ENCODE data around the gene GMNC.
"Not testable (repeated sequence)": the region's sequence is repeated elsewhere in the genome, so short reads cannot be mapped to it uniquely, and the experiment has no call there.

GMNC gene, protein sequence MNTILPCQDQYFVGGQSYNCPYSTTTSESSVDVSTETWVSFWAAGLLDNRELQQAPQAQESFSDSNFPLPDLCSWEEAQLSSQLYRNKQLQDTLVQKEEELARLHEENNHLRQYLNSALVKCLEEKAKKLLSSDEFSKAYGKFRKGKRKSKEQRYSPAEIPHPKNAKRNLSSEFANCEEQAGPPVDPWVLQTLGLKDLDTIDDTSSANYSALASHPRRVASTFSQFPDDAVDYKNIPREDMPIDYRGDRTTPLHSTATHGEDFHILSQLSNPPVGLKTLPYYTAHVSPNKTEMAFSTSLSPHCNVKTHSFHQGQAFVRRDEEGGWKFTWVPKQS

GRCh38 chr3:190862209-190863118 is at the start of gene GMNC:
Gene GMNC, minus strand, starts transcription at chr3:190862694. Its CDS starts 79 bp downstream, at chr3:190862615.
- peaks cover 55% of the 10 kb centered on the region for H3K27me3 ChIP-seq (ENCODE audit: insufficient read depth, low read length)
- peak within 1 kb of the TSS; percentile 87 for H3K4me3 ChIP-seq (ENCODE audit: low read length)
- no peak within 1 kb of the TSS for H3K9ac ChIP-seq (ENCODE audit: low read depth, low read length)
- H3K27ac ChIP-seq (ENCODE audit: low read length) = no peak within 1 kb of the TSS
- H3K4me1 ChIP-seq (ENCODE audit: insufficient read depth, low read length) = peaks cover 10% of the 10 kb centered on the region; the same call in 1 of the 2 replicates
- no peaks in the 10 kb centered on the region for H3K9me3 ChIP-seq (ENCODE audit: insufficient read depth, low read depth, low read length)
- no peaks in the 10 kb centered on the region for H3K36me3 ChIP-seq (ENCODE audit: insufficient read depth, low read depth, low read length)

DNA sequence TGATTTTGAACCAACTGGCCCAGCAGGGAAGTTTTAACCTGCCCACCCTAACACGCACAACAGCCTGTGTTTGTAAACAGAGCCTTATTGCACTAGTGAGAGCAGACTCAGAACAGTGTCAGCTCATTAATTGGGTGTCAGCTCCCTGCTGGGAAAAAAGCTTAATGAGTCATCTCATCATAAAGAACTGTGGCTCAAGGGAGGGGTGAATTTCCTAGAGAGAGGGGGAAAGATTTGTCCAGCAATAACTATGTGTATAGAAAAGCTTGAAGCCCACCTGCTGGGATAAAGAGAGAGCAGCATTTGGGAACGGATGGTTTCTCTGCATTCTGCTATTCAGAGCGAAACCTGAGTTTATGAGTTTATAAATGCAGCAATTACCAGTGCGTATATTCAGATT is 48.9 kb upstream of the GMNC start:
- no peak overlapping the region for H3K9ac ChIP-seq (ENCODE audit: low read depth, low read length)
- H3K27ac ChIP-seq (ENCODE audit: low read length) = no peak overlapping the region

GRCh38 chr3:190909908-190910307 is 47.4 kb upstream of the GMNC start:
- H3K4me3 ChIP-seq (ENCODE audit: low read length) = no peak overlapping the region

More for the DNA sequence above, 48.9 kb upstream of the GMNC start:
- Histone ChIP-seq H3K4me3 (ENCODE audit: low read length) (no peak overlapping the region), H3K9me3 (ENCODE audit: insufficient read depth, low read depth, low read length) (peaks cover 3% of the 10 kb centered on the region; the same call in 1 of the 2 replicates), H3K27me3 (ENCODE audit: insufficient read depth, low read length) (no peaks in the 10 kb centered on the region), H3K4me1 (ENCODE audit: insufficient read depth, low read length) (peaks cover 4% of the 10 kb centered on the region; the same call in 1 of the 2 replicates), H3K36me3 (ENCODE audit: insufficient read depth, low read depth, low read length) (no peaks in the 10 kb centered on the region)

GRCh38 chr3:190903156-190903555 is 40.7 kb upstream of the GMNC start:
- no peaks in the 10 kb centered on the region for H3K4me1 ChIP-seq (ENCODE audit: insufficient read depth, low read length)
- peaks cover 32% of the 10 kb centered on the region for H3K9me3 ChIP-seq (ENCODE audit: insufficient read depth, low read depth, low read length)
- H3K9ac ChIP-seq (ENCODE audit: low read depth, low read length) = no peak overlapping the region
- no peaks in the 10 kb centered on the region for H3K36me3 ChIP-seq (ENCODE audit: insufficient read depth, low read depth, low read length)
- H3K4me3 ChIP-seq (ENCODE audit: low read length) = no peak overlapping the region
- H3K27me3 ChIP-seq (ENCODE audit: insufficient read depth, low read length) = no peaks in the 10 kb centered on the region
- no peak overlapping the region for H3K27ac ChIP-seq (ENCODE audit: low read length)

More at GRCh38 chr3:190909908-190910307, 47.4 kb upstream of the GMNC start:
- Histone ChIP-seq H3K27me3 (ENCODE audit: insufficient read depth, low read length) (no peaks in the 10 kb centered on the region), H3K9me3 (ENCODE audit: insufficient read depth, low read depth, low read length) (peaks cover 13% of the 10 kb centered on the region), H3K36me3 (ENCODE audit: insufficient read depth, low read depth, low read length) (no peaks in the 10 kb centered on the region), H3K4me1 (ENCODE audit: insufficient read depth, low read length) (peaks cover 4% of the 10 kb centered on the region; the same call in 1 of the 2 replicates), H3K27ac (ENCODE audit: low read length) (no peak overlapping the region), H3K9ac (ENCODE audit: low read depth, low read length) (no peak overlapping the region)

GRCh38 chr3:190902292-190902691 is 39.8 kb upstream of the GMNC start:
- H3K4me3 ChIP-seq (ENCODE audit: low read length) = no peak overlapping the region
- no peaks in the 10 kb centered on the region for H3K36me3 ChIP-seq (ENCODE audit: insufficient read depth, low read depth, low read length)
- peaks cover 32% of the 10 kb centered on the region for H3K9me3 ChIP-seq (ENCODE audit: insufficient read depth, low read depth, low read length)
- no peaks in the 10 kb centered on the region for H3K27me3 ChIP-seq (ENCODE audit: insufficient read depth, low read length)
- no peak overlapping the region for H3K9ac ChIP-seq (ENCODE audit: low read depth, low read length)
- H3K4me1 ChIP-seq (ENCODE audit: insufficient read depth, low read length) = no peaks in the 10 kb centered on the region
- no peak overlapping the region for H3K27ac ChIP-seq (ENCODE audit: low read length)

DNA sequence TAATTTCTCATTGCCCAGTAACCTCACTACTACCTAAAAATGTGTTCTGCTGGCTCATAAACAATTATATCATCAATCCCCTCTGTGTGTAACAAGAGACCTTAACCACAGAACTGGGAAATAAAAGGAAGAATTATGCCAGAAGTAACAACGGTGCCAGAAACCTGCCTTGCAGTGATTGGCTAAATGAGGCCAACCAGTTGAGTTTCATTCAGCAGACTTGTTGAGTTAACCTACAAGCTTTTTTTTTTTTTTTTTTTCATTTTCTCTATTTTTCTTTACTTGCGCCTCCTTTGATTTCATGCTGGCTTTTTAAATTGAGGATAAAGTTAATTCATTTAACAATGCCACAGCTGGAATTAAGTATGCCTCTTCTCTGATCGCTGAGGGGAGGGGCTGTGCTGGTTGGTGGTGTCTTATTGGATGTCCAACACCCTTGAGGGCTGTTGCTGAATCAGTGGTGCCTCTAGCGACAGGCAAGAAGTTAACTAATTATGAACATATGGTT is 30.0 kb upstream of the GMNC start:
- Histone ChIP-seq H3K9me3 (ENCODE audit: insufficient read depth, low read depth, low read length) (peaks cover 9% of the 10 kb centered on the region; the same call in 1 of the 2 replicates), H3K4me3 (ENCODE audit: low read length) (no peak overlapping the region), H3K36me3 (ENCODE audit: insufficient read depth, low read depth, low read length) (no peaks in the 10 kb centered on the region), H3K4me1 (ENCODE audit: insufficient read depth, low read length) (no peaks in the 10 kb centered on the region), H3K27ac (ENCODE audit: low read length) (no peak overlapping the region), H3K27me3 (ENCODE audit: insufficient read depth, low read length) (no peaks in the 10 kb centered on the region), H3K9ac (ENCODE audit: low read depth, low read length) (no peak overlapping the region)

DNA sequence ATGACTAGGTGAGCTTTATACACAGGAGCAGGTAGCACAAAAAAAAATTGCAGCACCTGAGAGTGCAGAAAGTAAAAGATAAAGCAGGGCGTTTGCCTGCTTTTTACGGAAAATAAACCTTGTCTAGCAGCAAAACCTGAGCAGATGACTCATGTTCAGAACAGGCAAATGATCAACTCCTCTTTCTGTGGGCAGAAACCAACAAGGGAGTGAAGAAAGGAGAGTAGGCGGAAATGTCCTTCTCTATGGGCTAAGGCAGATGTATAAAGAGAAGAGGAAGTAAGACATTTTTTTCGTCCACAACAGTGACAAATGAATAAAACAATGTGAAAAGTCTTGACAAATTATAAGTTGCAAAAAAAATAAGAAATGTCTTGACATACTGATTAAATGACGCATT is 24.5 kb upstream of the GMNC start:
- no peak overlapping the region for H3K27ac ChIP-seq (ENCODE audit: low read length)
- H3K27me3 ChIP-seq (ENCODE audit: insufficient read depth, low read length) = no peaks in the 10 kb centered on the region
- no peaks in the 10 kb centered on the region for H3K36me3 ChIP-seq (ENCODE audit: insufficient read depth, low read depth, low read length)
- H3K9me3 ChIP-seq (ENCODE audit: insufficient read depth, low read depth, low read length) = no peaks in the 10 kb centered on the region
- H3K9ac ChIP-seq (ENCODE audit: low read depth, low read length) = no peak overlapping the region
- H3K4me1 ChIP-seq (ENCODE audit: insufficient read depth, low read length) = no peaks in the 10 kb centered on the region
- no peak overlapping the region for H3K4me3 ChIP-seq (ENCODE audit: low read length)

DNA sequence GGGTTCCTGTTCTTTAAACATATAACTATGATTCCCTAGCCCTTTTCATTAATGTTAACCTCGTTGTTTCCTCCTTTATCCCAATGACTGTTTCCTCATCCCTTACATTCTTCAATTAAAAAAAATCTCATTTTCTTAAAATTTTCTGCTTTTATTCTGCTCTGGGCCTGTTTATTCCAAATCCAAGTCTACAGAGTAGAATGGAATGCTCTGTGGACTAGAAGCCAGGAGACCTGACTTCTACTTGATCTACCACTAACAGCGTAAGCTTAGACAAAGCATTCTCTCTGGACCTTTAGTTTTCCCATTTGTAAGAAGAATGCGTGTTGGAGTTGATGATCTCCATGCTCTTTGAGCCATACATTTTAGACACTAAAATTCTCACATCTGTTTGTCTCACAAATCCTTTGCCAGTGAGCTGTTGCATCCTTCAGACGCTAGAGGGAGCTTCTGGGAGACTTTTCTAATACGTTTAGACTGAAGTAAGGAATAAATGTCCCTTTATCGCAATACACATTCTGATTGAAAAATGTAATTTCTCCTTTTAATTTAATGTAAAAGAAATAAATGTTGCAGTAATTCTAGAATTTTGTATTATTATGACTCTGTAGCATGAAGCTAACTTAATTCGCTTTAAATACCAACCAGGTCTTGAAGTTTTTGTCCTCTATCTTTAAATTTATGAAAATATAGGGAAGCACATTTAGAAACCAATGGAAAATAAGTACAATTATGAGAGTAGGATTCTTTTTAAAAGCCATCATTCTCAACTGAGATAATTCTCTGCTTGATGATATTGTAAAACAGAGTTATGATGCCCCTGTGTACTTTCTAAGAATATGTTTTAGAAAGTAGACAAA is 21.7 kb upstream of the GMNC start:
- H3K27me3 ChIP-seq (ENCODE audit: insufficient read depth, low read length) = no peaks in the 10 kb centered on the region
- H3K9me3 ChIP-seq (ENCODE audit: insufficient read depth, low read depth, low read length) = no peaks in the 10 kb centered on the region
- H3K4me1 ChIP-seq (ENCODE audit: insufficient read depth, low read length) = no peaks in the 10 kb centered on the region
- H3K36me3 ChIP-seq (ENCODE audit: insufficient read depth, low read depth, low read length) = no peaks in the 10 kb centered on the region
- H3K27ac ChIP-seq (ENCODE audit: low read length) = no peak overlapping the region
- H3K9ac ChIP-seq (ENCODE audit: low read depth, low read length) = no peak overlapping the region
- H3K4me3 ChIP-seq (ENCODE audit: low read length) = no peak overlapping the region

DNA sequence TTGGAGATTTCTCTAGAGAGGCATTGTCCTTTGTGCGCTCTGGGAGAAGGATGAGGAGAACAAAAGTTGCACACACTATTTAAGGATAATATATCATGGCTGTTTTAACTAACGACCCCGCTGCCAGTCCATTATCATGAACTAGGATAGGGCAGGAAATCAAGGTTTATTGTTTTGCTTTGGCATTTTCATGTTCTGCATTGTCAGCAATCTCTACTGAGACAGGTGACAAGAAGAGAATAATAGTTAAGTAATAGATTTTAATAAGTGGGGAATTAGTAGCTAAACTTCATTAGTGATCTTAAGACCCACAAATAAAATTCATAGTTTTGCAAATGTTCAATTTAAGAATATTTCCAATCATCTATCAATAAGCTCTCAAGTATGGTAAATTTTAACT is 20.6 kb upstream of the GMNC start:
- H3K9ac ChIP-seq (ENCODE audit: low read depth, low read length) = no peak overlapping the region
- H3K36me3 ChIP-seq (ENCODE audit: insufficient read depth, low read depth, low read length) = no peaks in the 10 kb centered on the region
- no peak overlapping the region for H3K4me3 ChIP-seq (ENCODE audit: low read length)
- H3K4me1 ChIP-seq (ENCODE audit: insufficient read depth, low read length) = no peaks in the 10 kb centered on the region
- H3K9me3 ChIP-seq (ENCODE audit: insufficient read depth, low read depth, low read length) = no peaks in the 10 kb centered on the region
- no peak overlapping the region for H3K27ac ChIP-seq (ENCODE audit: low read length)
- no peaks in the 10 kb centered on the region for H3K27me3 ChIP-seq (ENCODE audit: insufficient read depth, low read length)

GRCh38 chr3:190877925-190878324 is 15.4 kb upstream of the GMNC start:
- Histone ChIP-seq H3K9ac (ENCODE audit: low read depth, low read length) (no peak overlapping the region), H3K36me3 (ENCODE audit: insufficient read depth, low read depth, low read length) (no peaks in the 10 kb centered on the region), H3K9me3 (ENCODE audit: insufficient read depth, low read depth, low read length) (no peaks in the 10 kb centered on the region), H3K4me1 (ENCODE audit: insufficient read depth, low read length) (no peaks in the 10 kb centered on the region), H3K27me3 (ENCODE audit: insufficient read depth, low read length) (no peaks in the 10 kb centered on the region), H3K4me3 (ENCODE audit: low read length) (no peak overlapping the region), H3K27ac (ENCODE audit: low read length) (no peak overlapping the region)

DNA sequence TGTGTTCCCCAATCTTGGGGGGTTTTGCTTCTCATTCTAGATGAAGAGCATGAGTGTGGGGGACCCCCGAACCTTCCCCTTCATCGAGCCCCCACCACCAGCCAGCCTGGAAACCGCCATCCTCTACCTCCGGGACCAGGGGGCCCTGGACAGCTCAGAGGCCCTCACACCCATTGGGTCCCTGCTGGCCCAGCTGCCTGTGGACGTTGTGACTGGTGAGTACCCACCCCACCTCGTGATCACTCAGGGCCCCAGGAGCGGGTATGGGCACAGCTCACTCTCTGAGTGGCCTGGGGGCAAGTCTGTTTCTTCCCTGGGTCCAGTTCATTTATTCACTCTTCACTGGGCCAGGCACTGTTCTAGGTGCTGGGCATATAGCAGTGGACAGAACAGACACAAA is 13.9 kb upstream of the GMNC start:
- not testable (repeated sequence) for H3K9ac ChIP-seq (ENCODE audit: low read depth, low read length); H3K27ac ChIP-seq (ENCODE audit: low read length); H3K4me1 ChIP-seq (ENCODE audit: insufficient read depth, low read length); H3K9me3 ChIP-seq (ENCODE audit: insufficient read depth, low read depth, low read length); H3K27me3 ChIP-seq (ENCODE audit: insufficient read depth, low read length); H3K36me3 ChIP-seq (ENCODE audit: insufficient read depth, low read depth, low read length); H3K4me3 ChIP-seq (ENCODE audit: low read length)

Data from iPS-20b (cell line).